NCI-H460 (cell line): Measurements from ENCODE around the gene TBPL1. TPM values are rescaled to one million over a fixed set of nuclear protein-coding genes. Genes with fewer than 3 reads are reported as not detected.
"Not testable (repeated sequence)": the region's sequence is repeated elsewhere in the genome, so short reads cannot be mapped to it uniquely, and the experiment has no call there.

ENCODE experiments used
- DNase-seq: peaks from one replicate; pipeline ENCODE4 v3.0.0-alpha.2; 2016; ENCODE audit warnings: low read depth; ENCODE audit errors: extremely low read depth
- total RNA-seq: library from RNA; depleted of rRNA; stranded (reverse); fragments of >200 nt; shearing (Covaris generic); gene quantifications from 2 replicates; pipeline ENCODE4 v1.2.3, GENCODE V29; 2014

Gene TBPL1
- total RNA-seq, 1 experiment from 2014 or later, result 68.4 TPM

DNA sequence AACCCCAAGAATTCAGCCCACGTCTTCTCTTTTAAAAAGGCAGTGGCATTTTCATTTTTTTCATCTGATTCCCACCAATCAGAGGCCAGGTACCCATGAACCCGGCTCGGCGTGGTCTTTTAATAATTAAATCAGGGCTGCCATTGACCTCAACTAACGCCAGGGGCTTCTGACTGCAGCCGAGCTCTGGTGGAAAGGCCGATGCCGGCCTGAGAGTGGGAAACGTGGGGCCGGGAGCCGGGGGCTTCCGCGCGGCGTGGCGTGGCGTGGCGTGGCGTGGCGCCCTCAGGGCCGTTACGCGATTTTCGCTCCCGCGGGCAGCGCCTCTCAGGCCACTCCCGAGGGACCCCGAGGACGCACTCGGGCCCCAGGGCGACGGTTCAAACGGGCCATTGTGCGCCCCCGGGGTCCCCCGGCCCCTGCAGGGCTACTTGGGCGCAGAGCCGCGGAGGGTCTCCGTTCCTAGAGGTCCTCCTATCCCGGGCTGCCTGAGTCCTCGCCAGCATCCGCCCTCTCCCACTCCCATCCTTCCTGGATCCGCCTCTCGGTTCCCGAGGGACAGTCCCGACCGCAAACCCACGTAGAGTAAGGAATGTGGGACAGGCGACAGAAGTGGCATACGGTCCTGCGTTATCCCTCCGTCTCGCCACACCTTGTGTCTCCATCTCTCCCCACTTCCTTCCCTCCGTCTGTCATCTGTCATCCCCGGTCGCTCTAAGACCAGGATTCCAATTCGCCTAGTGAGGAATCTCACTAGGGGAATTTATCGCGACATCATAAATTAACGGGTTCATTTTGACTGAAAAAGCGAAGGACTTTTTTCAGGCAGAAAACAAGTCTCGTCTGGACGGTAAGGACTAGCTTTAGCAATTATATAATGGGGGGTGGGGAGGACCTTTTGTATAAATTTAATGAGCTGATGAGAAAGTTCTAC, 876 bp upstream of the TBPL1 start:
- peak; percentile 26 for DNase-seq

DNA sequence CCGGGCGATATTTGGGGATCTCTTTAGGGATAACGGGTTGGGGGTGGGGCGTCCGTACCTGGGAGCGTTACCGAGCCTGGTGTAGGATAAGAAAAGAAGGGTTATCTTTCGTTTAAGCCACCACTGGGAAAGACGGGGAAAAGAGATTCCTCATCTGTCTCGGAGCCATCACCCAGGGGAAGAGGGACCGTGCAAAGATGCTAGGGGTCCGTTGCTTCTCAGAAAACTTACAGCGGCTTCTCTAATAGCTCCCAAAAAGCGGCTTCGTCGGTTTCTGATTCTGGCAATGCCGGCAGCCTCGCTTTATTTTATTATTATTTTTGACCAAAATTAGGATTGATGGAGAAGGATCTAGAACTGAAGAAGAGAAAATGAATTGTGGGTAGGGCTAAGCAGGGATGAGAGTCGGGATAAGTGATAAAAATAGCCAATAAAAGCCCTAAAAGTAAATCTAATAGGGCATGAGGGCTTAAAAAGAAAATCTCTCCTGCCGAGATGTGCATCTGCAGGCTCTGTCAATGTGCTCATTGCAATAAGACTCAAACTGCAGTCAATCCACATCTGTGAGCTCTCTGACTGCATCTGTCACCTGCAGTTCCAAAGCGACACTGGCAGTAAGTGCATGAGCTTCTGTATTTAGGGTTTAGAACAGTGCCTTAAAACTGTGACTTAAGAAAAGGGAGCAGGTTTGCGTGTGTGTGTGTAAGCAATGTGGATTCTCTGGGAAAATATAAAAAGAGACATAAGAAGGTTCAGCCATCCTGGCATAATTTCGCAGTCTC, 801 bp downstream of the TBPL1 start:
- no peak for DNase-seq

DNA sequence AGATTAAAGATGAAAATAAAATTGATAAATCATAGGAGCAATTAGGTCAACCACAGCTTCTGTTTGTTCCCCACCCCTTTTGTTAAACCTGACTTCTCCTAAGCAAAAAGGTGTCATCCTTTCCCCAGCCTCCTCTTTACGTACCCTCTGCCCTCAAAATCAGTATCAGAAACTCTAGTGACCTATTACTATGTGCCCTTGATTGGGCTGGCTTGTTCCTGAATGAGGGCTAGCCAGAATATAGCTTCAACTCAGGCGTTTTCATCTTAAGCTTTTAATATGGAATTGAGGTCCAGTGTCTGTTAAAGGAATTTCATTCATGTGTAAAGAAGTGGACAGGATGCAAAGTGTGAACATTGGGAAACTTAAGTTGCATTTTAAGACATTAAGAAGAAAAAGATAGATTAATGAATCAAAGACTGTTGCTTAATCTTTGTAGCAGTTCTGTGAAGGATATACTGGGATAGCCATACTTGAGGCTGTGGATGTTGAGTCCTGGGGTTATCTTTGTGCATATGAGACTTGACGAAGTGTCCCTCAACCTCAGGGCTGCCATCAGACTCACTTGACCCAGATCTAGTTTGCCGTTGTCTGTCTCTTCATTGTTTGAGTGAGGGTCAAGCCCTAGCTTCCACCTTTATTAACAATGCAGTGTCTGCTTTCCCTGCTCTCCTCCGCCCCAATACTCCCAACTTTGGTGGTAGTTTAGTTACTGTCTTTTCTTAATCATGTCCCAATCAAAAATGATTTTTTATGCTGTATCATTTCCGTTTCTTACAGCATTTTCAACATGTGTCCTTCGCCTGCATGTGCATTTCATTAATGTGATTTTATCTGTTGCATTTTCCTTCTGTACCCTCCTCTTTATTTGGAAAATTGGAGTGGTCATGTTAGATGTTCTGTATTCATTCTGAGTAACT, 1.9 kb downstream of the TBPL1 start:
- no peak for DNase-seq

DNA sequence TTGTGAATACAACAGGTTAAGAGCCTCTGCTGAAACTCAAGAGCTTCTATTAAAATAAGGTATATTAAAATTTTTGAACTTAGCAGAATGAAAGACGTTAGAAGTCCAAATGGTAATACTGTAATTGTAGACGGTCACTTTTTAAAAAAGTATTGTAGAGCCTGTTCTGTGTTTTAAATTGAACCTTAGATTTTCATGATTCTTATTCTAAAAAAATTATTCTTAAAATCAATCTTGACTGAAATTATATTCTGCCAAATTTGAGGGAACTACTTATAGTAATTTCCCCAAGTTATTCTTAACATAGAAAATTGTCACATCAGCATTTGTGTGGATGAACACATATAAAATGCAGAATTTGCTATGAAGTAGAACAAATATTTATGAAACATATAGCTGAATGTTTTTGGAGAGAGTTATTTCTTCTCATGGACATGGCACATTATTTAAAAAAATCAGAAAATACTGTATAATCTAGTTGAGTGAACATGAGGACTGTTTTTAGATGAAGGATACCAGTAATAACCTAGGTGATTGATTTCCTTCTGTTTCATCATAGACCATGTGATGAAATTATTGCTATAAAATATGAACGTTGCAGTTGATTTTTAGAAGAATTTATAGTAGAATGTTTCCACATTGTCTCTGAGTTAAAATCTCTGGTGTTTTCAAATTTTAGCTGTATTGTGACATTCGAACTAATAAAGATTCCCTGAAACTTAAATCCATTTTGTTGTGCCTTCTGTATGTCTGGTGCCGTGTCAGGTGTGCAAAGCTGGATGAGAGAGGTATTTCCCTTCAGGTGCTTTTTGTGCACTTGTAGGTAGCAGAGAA, 2.8 kb downstream of the TBPL1 start:
- no peak for DNase-seq

DNA sequence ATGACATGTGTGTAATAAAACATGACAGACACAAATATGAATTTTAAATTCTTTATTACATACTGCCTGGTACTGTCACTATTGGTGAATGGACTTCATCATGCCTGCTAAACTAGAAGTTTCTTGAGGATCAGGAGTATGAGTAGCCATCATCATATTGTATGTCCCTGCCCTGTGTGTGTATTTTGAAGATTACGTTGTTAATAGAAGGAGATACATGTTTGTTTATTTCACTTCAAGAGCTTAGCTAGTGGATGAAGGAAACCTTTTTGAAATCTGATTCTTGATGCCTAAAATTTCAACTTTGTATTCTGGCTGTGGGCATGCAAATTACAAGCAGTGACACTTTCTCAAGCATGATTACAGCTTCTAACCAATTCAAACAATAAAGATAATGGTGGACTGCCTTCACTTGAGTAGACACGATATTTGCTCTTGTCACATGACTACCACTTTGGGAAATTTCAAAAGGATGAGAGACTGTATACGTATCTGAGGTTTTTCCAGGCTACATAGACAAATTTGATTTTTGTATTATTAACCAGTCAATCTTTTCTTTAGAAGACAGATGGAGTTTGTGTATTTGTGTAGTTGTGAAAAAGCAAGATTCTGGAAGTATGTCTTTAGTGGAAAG, 3.5 kb downstream of the TBPL1 start:
- DNase-seq, result no peak

DNA sequence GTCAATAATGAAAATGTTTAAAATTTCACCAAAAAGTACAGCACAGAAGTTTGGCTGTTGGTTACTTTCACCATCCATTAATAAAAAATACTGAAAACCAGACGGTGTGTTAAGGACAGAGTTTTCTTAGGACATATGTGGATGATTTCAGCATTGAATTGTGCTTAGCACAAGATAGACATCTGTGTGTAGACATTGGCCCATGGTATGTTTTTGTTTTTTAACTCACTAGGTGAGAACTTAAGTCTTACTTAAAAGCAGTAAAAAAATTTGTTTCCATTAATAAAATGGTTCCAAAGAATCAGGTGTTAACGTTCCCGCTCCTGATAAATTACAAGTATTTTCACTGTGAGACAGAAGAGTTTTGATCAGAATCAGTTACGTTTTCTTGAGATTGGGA, 4.2 kb downstream of the TBPL1 start:
- DNase-seq, result no peak

DNA sequence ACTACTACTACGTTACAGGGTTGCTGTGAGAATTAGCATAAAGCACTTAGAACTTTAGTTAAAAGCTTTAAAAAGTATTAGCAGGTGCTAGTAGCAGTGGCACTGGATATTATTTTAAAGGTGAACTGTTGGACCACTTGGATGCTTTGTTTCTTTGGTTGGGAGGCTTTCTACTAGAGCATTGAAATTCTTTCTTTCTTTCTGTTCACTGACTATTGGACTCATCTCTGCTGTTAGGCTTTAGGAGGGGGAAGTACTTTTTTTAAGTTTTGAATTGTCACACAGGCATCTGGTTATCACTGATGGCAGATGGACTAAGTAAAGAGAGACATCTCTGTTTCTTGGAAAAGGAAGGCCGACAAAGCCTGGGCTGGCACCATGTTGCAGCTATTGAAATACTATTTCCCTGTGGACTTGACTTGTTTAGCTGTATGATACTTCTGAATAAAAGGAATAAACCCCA, 4.8 kb downstream of the TBPL1 start:
- DNase-seq, result no peak

DNA sequence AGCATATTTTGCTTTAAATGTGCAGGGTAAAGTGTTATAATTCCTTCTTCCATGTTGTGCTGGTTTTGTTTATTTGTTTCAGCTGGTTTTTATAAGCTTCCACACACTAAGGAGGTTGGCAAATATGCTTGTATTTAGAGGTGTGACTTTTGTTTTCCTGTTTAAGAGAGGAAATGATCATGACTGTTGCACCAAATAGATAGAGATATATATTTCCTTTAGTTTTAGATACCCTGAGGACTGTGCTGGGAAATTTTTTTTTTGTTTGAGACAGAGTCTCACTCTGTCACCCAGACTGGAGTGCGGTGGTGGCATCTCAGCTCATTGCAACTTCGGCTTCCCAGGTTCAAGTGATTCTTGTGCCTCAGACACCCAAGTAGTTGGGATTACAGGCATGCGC, 5.8 kb downstream of the TBPL1 start:
- DNase-seq, result no peak

DNA sequence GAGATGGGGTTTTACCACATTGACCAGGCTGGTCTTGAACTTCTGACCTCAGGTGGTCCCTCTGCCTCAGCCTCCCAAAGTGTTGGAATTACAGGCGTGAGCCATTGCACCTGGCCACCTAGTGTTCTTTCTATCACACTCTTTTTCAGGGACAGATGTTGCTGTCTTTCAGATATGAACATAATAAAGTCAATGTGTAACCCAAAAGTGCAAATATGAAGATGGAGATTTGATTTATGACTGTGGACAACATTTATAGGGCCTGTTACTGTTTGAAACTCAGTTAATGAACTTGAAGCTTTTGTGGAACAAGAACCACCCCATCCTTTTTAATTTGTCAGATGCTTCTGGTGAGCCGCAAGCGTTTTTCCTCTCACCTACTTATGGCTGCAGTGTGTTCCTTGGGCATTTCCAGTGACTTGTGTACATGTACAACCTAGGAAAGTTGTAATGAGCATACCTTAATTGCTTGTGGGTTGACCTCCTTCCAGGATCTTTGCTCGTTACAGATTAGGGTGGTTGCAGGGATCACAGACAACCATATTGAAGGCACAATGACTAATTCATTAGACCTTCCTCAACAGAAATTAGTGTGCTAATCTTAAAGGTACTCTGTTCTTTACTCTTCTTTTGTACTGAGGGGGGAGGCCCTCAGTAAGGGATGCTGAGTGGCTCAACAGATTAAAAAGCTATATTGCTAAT, 6.8 kb downstream of the TBPL1 start:
- DNase-seq, result no peak

DNA sequence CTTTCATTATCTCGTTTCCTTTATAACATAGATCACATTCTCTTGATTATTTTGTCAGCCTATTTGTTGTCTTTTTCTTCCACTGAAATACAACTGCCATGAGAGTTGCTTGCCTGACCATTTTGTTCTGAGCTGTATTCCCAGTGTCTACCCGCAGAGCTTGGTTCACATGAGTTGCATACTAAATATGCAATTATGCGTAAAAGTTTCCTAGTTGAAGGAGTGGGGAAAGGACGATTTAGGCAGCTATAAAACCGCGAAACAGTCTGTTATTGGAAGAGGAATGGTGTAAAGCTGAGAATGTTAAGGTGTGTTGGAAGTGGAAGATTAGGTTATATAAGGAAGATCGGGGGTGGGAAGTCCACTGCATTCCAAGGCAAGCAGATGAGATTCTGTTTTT, 8.8 kb downstream of the TBPL1 start:
- DNase-seq, result no peak

DNA sequence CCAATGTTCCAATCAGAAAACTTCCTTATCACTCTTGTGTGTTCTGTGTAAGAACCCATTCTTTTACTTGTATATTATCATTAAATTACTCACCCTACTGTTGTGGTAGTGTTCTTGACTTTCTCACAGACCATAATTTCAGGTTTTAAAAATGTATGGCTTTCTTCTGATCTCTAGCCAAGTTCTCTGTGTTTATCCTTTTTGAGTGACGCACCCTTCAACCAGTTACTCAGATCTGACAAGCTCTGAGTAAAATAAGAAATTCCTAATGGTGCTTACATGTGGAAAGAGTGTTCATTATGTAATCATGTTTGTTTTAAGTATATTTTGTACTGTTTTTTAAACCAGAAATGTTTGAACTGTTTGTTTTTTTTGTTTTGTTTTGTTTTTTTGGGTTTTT, 11.0 kb downstream of the TBPL1 start:
- DNase-seq, result no peak

DNA sequence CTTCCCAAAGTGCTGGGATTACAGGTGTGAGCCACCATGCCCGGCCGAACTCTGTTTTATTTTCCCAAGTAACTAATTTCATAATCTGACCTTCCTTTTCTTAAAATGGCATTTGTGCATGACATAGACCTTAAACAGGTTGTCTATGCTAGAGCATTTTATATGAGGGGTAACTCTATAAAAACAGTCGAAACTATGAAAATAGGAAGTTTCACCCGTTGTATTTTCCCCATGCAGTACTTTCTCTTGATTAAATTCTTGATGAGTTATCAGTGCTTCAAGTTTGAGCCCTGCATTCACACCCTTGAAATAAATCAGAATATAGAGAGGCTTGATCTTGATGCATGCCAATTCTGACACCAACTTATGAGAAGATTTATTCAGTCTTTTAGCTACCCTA, 11.7 kb downstream of the TBPL1 start:
- no peak for DNase-seq

DNA sequence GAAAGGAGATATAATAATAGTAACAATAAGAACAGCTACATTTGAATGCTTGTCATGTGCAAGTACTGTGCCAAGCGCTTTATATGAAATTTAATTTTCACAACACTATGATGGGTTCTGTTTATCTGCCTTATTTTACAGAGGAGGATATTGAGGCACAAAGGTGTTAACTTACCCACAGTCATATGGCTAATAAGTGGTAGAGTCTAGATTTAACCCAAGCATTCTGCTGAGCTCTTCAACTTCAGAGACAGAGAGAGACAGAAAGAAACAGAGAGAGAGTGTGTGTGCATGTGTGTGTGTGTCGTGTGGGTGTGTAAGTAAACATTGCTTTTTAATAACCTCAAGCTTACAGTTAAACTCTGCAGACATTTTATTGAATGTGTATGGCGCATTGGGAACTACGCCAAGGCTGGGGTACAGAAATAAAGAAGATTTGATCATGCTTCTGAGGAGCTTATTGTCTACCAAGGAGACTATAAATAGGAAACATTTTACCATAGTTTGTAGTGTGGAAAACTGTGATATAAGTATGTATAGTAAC, 12.9 kb downstream of the TBPL1 start:
- DNase-seq, result no peak

DNA sequence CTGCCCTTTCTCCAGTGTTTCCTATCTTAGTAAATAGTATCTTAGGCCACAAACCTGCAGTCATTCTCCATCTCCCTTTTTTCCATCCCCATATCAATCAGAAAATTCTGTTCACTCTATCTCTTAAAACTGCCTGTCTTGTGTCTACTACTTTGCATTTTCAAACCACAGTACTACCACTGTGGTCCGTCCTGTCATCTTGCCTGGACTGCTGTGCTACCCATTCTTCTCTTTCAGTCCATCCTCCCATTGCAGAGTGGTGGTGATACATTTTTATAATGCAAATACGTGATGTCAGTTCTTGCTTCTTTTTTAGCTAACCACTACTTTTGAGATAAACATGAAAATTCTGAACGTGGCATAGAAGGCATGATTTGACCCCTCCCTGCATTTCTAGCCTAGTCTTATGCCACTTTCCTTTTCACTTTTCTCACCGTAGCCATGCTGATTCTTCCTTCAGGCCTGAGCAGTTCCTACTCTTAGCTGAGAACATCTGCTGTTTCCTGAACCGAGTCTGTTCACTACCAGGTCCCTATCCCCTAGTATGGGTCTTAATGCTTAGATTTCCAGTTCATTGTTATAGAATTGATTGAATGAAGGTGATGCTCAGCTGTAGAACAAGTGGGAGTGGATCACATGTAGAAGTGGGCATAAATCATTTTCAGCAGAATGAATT, 13.8 kb downstream of the TBPL1 start:
- DNase-seq, result no peak

DNA sequence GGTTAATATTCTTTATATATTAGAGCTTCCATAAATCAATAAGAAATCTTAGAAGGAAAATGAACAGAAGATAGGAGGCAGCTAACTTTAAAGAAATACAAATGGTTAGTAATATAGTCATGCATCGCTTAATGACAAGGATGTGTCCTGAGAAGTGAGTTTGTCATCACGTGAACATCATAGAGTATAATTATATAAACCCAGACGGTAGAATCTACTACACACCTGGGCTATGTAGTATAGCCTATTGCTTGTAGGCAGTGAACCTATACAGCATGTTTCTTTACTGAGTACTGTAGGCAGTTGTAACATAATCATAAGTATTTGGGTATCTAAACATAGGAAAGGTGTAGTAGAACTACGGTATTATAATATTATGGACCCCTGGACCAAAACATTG, 14.3 kb downstream of the TBPL1 start:
- no peak for DNase-seq

DNA sequence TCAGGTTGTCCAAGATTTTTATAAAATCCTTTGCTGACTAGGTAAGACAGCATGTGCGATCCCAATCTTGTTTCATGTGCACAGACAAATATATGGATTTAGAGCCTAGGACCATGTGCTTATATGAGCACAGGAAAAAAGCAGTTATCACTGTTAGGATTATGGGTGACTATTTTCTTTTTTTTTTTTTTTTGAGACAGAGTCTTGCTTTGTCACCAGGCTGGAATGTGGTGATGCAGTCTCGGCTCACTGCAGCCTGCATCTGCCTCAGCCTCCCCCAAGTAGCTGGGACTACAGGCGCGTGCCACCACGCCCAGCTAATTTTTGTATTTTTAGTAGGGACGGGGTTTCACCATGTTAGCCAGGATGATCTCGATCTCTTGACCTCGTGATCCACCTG, 14.8 kb downstream of the TBPL1 start:
- not testable (repeated sequence) for DNase-seq

DNA sequence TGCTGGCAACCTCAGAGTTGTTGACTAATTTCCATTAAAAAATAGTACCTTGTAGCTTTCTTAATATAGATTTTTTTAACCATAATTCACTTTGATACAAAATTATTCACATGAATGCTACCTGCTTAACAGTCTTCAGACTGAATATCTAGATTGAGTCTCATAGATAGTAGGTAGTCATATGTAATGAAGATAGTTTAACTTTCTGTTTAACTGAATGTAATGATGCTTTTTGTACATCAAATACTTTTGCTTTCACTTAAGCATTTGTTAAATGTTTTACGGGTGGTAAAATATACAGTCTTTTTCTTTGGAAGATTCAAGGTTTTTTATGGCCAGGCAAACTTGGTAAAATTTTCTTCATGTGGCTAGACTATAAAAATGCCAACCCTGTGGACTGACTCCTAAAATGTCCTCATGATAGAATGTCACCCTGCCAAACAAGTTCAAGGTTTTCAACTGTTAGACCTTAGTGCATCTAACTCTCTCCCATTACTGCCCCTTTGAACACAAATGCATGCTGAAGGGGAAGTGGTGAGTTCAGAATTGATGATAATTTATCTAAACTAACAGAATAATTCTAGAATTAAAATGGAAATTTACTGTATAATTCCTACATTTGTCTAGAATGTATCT, 16.4 kb downstream of the TBPL1 start:
- DNase-seq, result no peak
